Dedifferentiated amniotic fluid mesenchymal stem cell (primary cell): Measurements from ENCODE around the gene ZC3H12C.

Experiments used
- DNase-seq: peaks from one replicate; pipeline ENCODE4 v3.0.0-alpha.2; 2016; ENCODE audit errors: extremely low spot score

Gene ZC3H12C

GRCh38 chr11:110219006-110219785 is 126.0 kb downstream of the ZC3H12C start:
- DNase-seq = no peak
